PC-9 (cell line): Measurements from ENCODE around the gene NANOGP8.

Experiments
- CTCF ChIP-seq: fragments of 200-600 bp; sonication (generic); conservative IDR thresholded peaks from 2 replicates; pipeline ENCODE4 v1.6.1; 2017; ENCODE audit warnings: mixed run types, antibody characterized with exemption, mild to moderate bottlenecking, moderate library complexity
- EZH2 ChIP-seq: fragments of 200-600 bp; sonication (generic); IDR thresholded peaks from 2 replicates; pipeline ENCODE4 v1.8.0; 2017; ENCODE audit warnings: antibody characterized with exemption, low read depth

- TF ChIP-seq CTCF = no peak
- no peak for TF ChIP-seq EZH2
Measured at GRCh38 chr15:35108453-35108852, 23.4 kb upstream of the NANOGP8 start.
